Motor neuron (in vitro differentiated cells): ENCODE measurements around the gene RGS7. TPM values are rescaled to one million over a fixed set of nuclear protein-coding genes. Genes with fewer than 3 reads are reported as not detected.
A peak's percentile ranks its signal among the peaks of the same experiment; 100 is the strongest.

ENCODE experiments used
- ATAC-seq, 8 experiments: fragments of 200-7000 bp; cut with Tn5 transposase; replicated peaks in 6 of 8; 2 replicates each; pipeline ENCODE4 v1.8.0; 2021; ENCODE audit warnings: mild to moderate bottlenecking in 8 of 8, moderate library complexity in 8 of 8
- H3K27ac ChIP-seq, 2 donors: fragments of 250-450 bp; sonication (Bioruptor Pico); 2 replicates each; pipeline ENCODE4 v1.9.0; 2021; ENCODE audit warnings: antibody characterized with exemption in 2 of 2, mild to moderate bottlenecking in 2 of 2, moderate library complexity in 1 of 2
- H3K4me1 ChIP-seq, 2 donors: fragments of 250-450 bp; sonication (Bioruptor Pico); replicated peaks in 1 of 2; 2 replicates each; pipeline ENCODE4 v1.6.1; 2021; ENCODE audit warnings: antibody characterized with exemption in 2 of 2, mild to moderate bottlenecking in 2 of 2, moderate library complexity in 1 of 2
- H3K4me3 ChIP-seq, 5 donors: fragments of 250-450 bp; sonication (Bioruptor Pico); 2 replicates each; pipeline ENCODE4 v1.9.0; 2021; ENCODE audit warnings: antibody characterized with exemption in 5 of 5, mild to moderate bottlenecking in 5 of 5, moderate library complexity in 4 of 5
- WGBS, 10 experiments: fragments of 450-650 bp; shearing (Covaris generic); methylation state at CpG; one replicate each; pipeline ENCODE4 v1.0.0; 2022; 5-methylcytosine and 5-hydroxymethylcytosine counted together
- in situ Hi-C, 9 experiments: fragments of 400-800 bp; cut with MboI; loops; one replicate each; pipeline ENCODE4 v1.15.0; 2021; ENCODE audit warnings: low sequenced_read_pairs in 9 of 9, low pct_unique_long_range_greater_than_20kb in 2 of 9; ENCODE audit not compliant: unreplicated experiment in 9 of 9
- total RNA-seq, 8 experiments: library from RNA; unstranded; fragments of 300-600 nt; gene quantifications; 2 replicates each; pipeline versions ENCODE4 v1.2.3 to v1.2.4, GENCODE V29; 2022

Gene RGS7
- total RNA-seq, 8 experiments from 2014 or later, result 0.42 to 25.4 (median 14.8) TPM; not detected in 2

DNA sequence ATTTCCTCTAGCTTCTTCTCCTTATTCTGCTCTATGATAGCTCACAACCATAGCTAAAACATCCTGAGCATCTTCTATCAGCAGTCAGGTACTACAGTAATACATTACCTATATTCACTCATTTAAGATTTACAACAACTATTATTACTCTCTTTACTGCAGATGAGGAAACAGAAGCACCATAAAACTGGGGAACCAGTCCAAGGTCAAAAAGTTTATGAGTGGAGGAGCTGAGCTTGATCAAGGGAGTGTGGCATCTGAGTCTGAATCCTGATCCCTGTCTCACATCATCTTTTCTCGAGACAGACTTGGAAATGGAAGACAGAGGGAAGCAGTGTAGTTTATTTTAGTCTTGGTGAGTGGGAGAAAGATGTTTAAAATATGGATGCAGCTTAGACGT lies 288.6 kb downstream of the RGS7 start:
- Histone ChIP-seq H3K4me3 (no peak overlapping the region), H3K27ac (no peak overlapping the region), H3K4me1 (peaks cover 0 to 3% of the 10 kb centered on the region in 2 donors)
- no peak for ATAC-seq
- 0 to 100% (median 86%) methylated on average over 1 to 2 of the region's 2 CpGs; no CpG with 5 or more reads in 5 of the 10 experiments for WGBS, 10 experiments
- in situ Hi-C loops, result no loop called here

DNA sequence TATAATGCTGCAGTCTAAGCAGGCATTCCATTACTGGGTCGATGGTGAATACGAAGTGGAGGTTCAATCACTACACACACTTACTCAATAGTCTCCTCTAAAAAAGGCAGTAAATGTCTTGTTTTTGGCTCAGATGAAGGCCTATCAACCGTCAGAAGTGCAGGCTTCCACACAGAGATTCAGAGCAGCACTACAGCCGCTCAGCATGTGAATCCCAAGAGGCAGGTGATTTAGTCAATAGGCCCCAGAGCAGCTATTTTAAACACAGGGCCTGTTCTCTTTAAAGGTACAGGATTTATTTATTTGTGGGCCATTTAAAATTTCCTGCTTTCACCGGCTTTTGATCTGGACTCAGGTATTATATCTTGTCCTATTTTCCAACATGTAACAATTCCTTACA lies 293.7 kb downstream of the RGS7 start:
- peak in 4 of 8 experiments; percentile 14 to 82 (median 78) for ATAC-seq
- peaks cover 0 to 15% of the 10 kb centered on the region in 2 donors for H3K4me1 ChIP-seq
- no peak overlapping the region for H3K4me3 ChIP-seq
- in situ Hi-C loops, result no loop called here
- H3K27ac ChIP-seq, result no peak overlapping the region
- 11 to 76% (median 42%) methylated on average over 1 to 5 of the region's 5 CpGs; no CpG with 5 or more reads in 2 of the 10 experiments for WGBS, 10 experiments

- WGBS, 10 experiments, result 48 to 100% (median 82%) methylated on average over 1 to 3 of the region's 3 CpGs; no CpG with 5 or more reads in 1 of the 10 experiments
- Histone ChIP-seq H3K27ac (no peak overlapping the region), H3K4me1 (peaks cover 2 to 22% of the 10 kb centered on the region in 2 donors), H3K4me3 (no peak overlapping the region)
- in situ Hi-C loops, result no loop called here
- no peak for ATAC-seq
Measured at GRCh38 chr1:241061062-241061461, 295.9 kb downstream of the RGS7 start.

- peak in 4 of 8 experiments; percentile 67 to 83 (median 76) for ATAC-seq
- Histone ChIP-seq H3K4me3 (no peak overlapping the region), H3K27ac (peak overlapping the region in 1 of 2 donors; percentile 2), H3K4me1 (peaks cover 5 to 9% of the 10 kb centered on the region in 2 donors)
- in situ Hi-C loops, result no loop called here
- WGBS, 10 experiments, result 0 to 50% (median 23%) methylated on average over 1 to 4 of the region's 4 CpGs
Measured at GRCh38 chr1:241048622-241049021, 308.4 kb downstream of the RGS7 start.

- no peak for ATAC-seq
- H3K27ac ChIP-seq, result no peak overlapping the region
- in situ Hi-C loops, result no loop called here
- 0 to 100% (median 78%) methylated on average over 1 to 2 of the region's 2 CpGs; no CpG with 5 or more reads in 4 of the 10 experiments for WGBS, 10 experiments
- H3K4me3 ChIP-seq, result no peak overlapping the region
- peaks cover 5 to 9% of the 10 kb centered on the region in 2 donors for H3K4me1 ChIP-seq
Measured at GRCh38 chr1:241045659-241046058, 311.3 kb downstream of the RGS7 start.

GRCh38 chr1:241034203-241034936 lies 322.6 kb downstream of the RGS7 start:
- WGBS, 10 experiments, result 14 to 84% (median 40%) methylated on average over 2 to 9 of the region's 9 CpGs
- peak in 3 of 8 experiments; percentile 40 to 84 (median 78) for ATAC-seq
- no peak overlapping the region for H3K4me3 ChIP-seq
- in situ Hi-C loops, result no loop called here
- peaks cover 8 to 17% of the 10 kb centered on the region in 2 donors for H3K4me1 ChIP-seq
- peak overlapping the region in 1 of 2 donors; percentile 9 for H3K27ac ChIP-seq

DNA sequence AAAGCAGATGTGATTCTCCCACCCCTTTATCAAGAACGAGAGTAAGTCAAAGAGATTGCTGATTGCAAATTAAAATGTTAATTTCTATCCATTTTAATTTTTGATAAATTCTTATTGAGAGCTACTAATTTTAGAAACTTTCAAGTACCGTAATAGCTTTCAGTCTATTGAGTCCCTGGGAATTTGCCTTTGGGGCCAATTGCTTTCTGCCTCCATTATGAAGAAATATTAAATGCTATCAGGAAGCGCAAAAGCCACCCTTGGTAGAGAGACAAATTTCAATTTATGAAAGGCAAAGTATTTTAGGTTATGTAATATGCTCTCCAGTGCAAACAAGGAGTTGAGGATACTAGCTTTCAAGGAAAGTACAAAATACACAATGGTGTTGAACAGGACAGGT lies 332.2 kb downstream of the RGS7 start:
- no peak overlapping the region for H3K4me3 ChIP-seq
- 0 to 95% (median 59%) methylated on average over 2 to 3 of the region's 3 CpGs for WGBS, 10 experiments
- peaks cover 6 to 10% of the 10 kb centered on the region in 2 donors for H3K4me1 ChIP-seq
- no peak overlapping the region for H3K27ac ChIP-seq
- ATAC-seq, result no peak
- in situ Hi-C loops, result no loop called here

- WGBS, 10 experiments, result 27 to 100% (median 93%) methylated on average over 3 to 4 of the region's 4 CpGs; no CpG with 5 or more reads in 3 of the 10 experiments
- in situ Hi-C loops, result no loop called here
- Histone ChIP-seq H3K27ac (no peak overlapping the region), H3K4me3 (no peak overlapping the region), H3K4me1 (peaks cover 6 to 10% of the 10 kb centered on the region in 2 donors)
- ATAC-seq, result no peak
Measured at GRCh38 chr1:241022366-241022765, 334.6 kb downstream of the RGS7 start.

GRCh38 chr1:241020851-241021697 lies 335.9 kb downstream of the RGS7 start:
- peaks cover 6 to 10% of the 10 kb centered on the region in 2 donors for H3K4me1 ChIP-seq
- 0 to 100% (median 72%) methylated on average over 1 to 6 of the region's 6 CpGs; no CpG with 5 or more reads in 1 of the 10 experiments for WGBS, 10 experiments
- no peak overlapping the region for H3K4me3 ChIP-seq
- in situ Hi-C loops, result no loop called here
- H3K27ac ChIP-seq, result no peak overlapping the region
- peak in 5 of 8 experiments; percentile 69 to 95 (median 92) for ATAC-seq

- no peak overlapping the region for H3K4me3 ChIP-seq
- ATAC-seq, result peak in 3 of 8 experiments; percentile 16 to 54 (median 50)
- in situ Hi-C loops, result no loop called here
- 0 to 57% (median 46%) methylated on average over 1 to 7 of the region's 7 CpGs; no CpG with 5 or more reads in 2 of the 10 experiments for WGBS, 10 experiments
- no peak overlapping the region for H3K27ac ChIP-seq
- H3K4me1 ChIP-seq, result peaks cover 0 to 6% of the 10 kb centered on the region in 2 donors
Measured at GRCh38 chr1:241012708-241013340, 344.2 kb downstream of the RGS7 start.

GRCh38 chr1:241007668-241008067 lies 349.3 kb downstream of the RGS7 start:
- Histone ChIP-seq H3K27ac (no peak overlapping the region), H3K4me3 (no peak overlapping the region), H3K4me1 (no peaks in the 10 kb centered on the region)
- in situ Hi-C loops, result no loop called here
- no peak for ATAC-seq
- 25 to 100% (median 84%) methylated on average over 1 to 4 of the region's 4 CpGs for WGBS, 10 experiments

- no peaks in the 10 kb centered on the region for H3K4me1 ChIP-seq
- in situ Hi-C loops, result no loop called here
- ATAC-seq, result no peak
- no peak overlapping the region for H3K27ac ChIP-seq
- WGBS, 10 experiments, result 40 to 100% (median 68%) methylated on average over 1 to 8 of the region's 8 CpGs; no CpG with 5 or more reads in 1 of the 10 experiments
- no peak overlapping the region for H3K4me3 ChIP-seq
Measured at GRCh38 chr1:240999826-241000225, 357.2 kb downstream of the RGS7 start.
